Esophagus muscularis mucosa (tissue), 3 donors: ENCODE data around the gene GYG1.

Experiments used
- POLR2AphosphoS5 ChIP-seq, 2 donors: sonication (generic); formaldehyde crosslinking; IDR thresholded peaks; one replicate each; pipeline ENCODE4 v1.6.1; 2017; ENCODE audit warnings: antibody characterized with exemption in 2 of 2
- TF ChIP-seq, protein P1 (sequence below), 3 experiments: fragments of 200-600 bp in 2 of 3; fragments of 450-650 bp in 1 of 3; sonication (generic) in 2 of 3; IDR thresholded peaks; one replicate each; pipeline ENCODE4 v1.5.1; 2017 to 2019; ENCODE audit warnings: antibody characterized with exemption in 3 of 3, mild to moderate bottlenecking in 2 of 3, moderate library complexity in 1 of 3

DNA sequence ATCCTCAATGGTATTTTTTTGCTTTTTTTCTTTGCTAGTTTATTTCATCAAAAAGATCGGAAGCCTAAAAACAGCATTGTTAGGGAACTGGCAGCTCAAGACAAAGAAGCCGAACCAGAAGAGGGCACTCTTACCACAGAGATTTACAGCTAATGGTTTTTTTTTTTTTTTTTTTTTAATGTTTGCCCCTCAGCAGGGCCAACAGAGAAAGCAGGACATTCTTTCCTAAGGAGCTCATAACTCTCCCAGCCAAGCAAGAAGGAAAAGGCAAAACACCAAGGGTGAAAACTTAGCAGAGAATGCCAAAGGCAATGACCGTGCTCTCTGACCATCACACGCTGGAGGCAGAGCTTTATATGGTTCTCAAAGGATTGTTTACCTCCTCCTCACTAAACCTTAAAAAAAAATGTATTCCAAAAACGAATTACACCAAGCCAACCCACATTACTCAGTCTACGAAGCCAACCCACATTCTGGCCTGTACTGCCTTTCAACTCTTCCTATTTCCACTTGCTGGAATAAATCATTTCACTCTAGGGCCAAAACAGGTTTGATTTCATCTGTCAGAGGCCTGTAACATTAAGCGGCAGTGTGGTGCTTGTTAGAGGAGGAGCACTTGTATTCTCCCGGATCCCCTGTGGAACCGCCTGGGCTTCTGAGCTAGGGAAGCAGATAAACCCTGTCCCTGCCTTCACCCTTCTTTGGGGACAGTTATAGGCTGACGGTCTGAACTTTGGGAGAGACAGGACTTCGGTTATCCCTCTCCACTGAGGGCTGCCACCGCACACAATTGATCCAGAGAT is 35.6 kb upstream of the GYG1 start:
- TF ChIP-seq, protein P1, sequence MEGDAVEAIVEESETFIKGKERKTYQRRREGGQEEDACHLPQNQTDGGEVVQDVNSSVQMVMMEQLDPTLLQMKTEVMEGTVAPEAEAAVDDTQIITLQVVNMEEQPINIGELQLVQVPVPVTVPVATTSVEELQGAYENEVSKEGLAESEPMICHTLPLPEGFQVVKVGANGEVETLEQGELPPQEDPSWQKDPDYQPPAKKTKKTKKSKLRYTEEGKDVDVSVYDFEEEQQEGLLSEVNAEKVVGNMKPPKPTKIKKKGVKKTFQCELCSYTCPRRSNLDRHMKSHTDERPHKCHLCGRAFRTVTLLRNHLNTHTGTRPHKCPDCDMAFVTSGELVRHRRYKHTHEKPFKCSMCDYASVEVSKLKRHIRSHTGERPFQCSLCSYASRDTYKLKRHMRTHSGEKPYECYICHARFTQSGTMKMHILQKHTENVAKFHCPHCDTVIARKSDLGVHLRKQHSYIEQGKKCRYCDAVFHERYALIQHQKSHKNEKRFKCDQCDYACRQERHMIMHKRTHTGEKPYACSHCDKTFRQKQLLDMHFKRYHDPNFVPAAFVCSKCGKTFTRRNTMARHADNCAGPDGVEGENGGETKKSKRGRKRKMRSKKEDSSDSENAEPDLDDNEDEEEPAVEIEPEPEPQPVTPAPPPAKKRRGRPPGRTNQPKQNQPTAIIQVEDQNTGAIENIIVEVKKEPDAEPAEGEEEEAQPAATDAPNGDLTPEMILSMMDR (IDR thresholded peaks at IDR 0.05) = peak; percentile 58 to 63 (median 63)
- TF ChIP-seq POLR2AphosphoS5 (IDR thresholded peaks at IDR 0.05) = peak; percentile 65 to 82
